IMR-90 (cell line): ENCODE measurements around the gene KMT2A.
"Not testable (repeated sequence)": the region's sequence is repeated elsewhere in the genome, so short reads cannot be mapped to it uniquely, and the experiment has no call there.

Source experiments
- CEBPB ChIP-seq: IDR thresholded peaks from 2 replicates; pipeline ENCODE4 v1.6.1; 2012; ENCODE audit warnings: low read depth, low read length, improper control_type of control experiment
- CTCF ChIP-seq: conservative IDR thresholded peaks from 2 replicates; pipeline ENCODE4 v1.5.1; 2012; ENCODE audit warnings: mild to moderate bottlenecking, low read depth, low read length, improper control_type of control experiment
- MAZ ChIP-seq: IDR thresholded peaks from 2 replicates; pipeline ENCODE4 v1.6.1; 2012; ENCODE audit warnings: low read depth, mild to moderate bottlenecking, low read length, improper control_type of control experiment, moderate library complexity, borderline replicate concordance
- POLR2A ChIP-seq: IDR thresholded peaks from 2 replicates; pipeline ENCODE4 v1.6.1; 2012; ENCODE audit warnings: mild to moderate bottlenecking, low read depth, low read length
- RFX5 ChIP-seq: IDR thresholded peaks from 2 replicates; pipeline ENCODE4 v1.8.0; 2012; ENCODE audit warnings: low read depth, mild to moderate bottlenecking, low read length, moderate library complexity
- TF ChIP-seq, protein P1 (sequence below): fragments of 150-350 bp; IDR thresholded peaks from 2 replicates; pipeline ENCODE4 v1.6.1; 2017; ENCODE audit warnings: mild to moderate bottlenecking, antibody characterized with exemption, low read length, low read depth

GRCh38 chr11:118468968-118469367 lies 32.7 kb downstream of the KMT2A start:
- not testable (repeated sequence) for TF ChIP-seq CTCF, POLR2A, CEBPB, RFX5, MAZ
- TF ChIP-seq, protein P1, sequence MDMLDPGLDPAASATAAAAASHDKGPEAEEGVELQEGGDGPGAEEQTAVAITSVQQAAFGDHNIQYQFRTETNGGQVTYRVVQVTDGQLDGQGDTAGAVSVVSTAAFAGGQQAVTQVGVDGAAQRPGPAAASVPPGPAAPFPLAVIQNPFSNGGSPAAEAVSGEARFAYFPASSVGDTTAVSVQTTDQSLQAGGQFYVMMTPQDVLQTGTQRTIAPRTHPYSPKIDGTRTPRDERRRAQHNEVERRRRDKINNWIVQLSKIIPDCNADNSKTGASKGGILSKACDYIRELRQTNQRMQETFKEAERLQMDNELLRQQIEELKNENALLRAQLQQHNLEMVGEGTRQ, result not testable (repeated sequence)
